B cell (primary cell): Measurements from ENCODE around the gene UNC5A.
"Not testable (repeated sequence)": the region's sequence is repeated elsewhere in the genome, so short reads cannot be mapped to it uniquely, and the experiment has no call there.

Source experiments
- CTCF ChIP-seq: fragments of 200-600 bp; IDR thresholded peaks from one replicate; pipeline ENCODE4 v1.8.0; 2022; ENCODE audit warnings: antibody characterized with exemption, mild to moderate bottlenecking
- EZH2 ChIP-seq: IDR thresholded peaks from 2 replicates; pipeline ENCODE4 v1.6.1; 2012; ENCODE audit warnings: borderline replicate concordance, low read depth, mild to moderate bottlenecking, moderate library complexity, low read length; ENCODE audit not compliant: insufficient read depth, poor library complexity, severe bottlenecking

- TF ChIP-seq CTCF, EZH2: not testable (repeated sequence)
Measured at GRCh38 chr5:176873011-176873410, 62.7 kb downstream of the UNC5A start.
